ENCODE measurements around the gene CEP250.

- no peak for TF ChIP-seq CTCF (conservative IDR thresholded peaks at IDR 0.05; ENCODE audit: low read length)
- TF ChIP-seq EZH2phosphoT487 (IDR thresholded peaks at IDR 0.05; ENCODE audit: borderline replicate concordance, low read depth, low read length): no peak
Observed at GRCh38 chr20:35462351-35462750, 7.0 kb downstream of the CEP250 start.

Data from OCI-LY7 (cell line).